Testis (tissue), 2 donors: ENCODE results near the gene NTSR2.

Experiments used
- CTCF ChIP-seq, 3 experiments: fragments of 450-650 bp in 2 of 3; fragments of 200-600 bp in 1 of 3; sonication (generic) in 1 of 3; IDR thresholded peaks; one replicate each; pipeline ENCODE4 v1.5.1; 2016 to 2019; ENCODE audit warnings: antibody characterized with exemption in 3 of 3, mild to moderate bottlenecking in 2 of 3, moderate library complexity in 1 of 3
- POLR2A ChIP-seq: fragments of 450-650 bp; IDR thresholded peaks from one replicate; pipeline ENCODE4 v1.6.1; 2017; ENCODE audit warnings: antibody characterized with exemption, mild to moderate bottlenecking, moderate library complexity

DNA sequence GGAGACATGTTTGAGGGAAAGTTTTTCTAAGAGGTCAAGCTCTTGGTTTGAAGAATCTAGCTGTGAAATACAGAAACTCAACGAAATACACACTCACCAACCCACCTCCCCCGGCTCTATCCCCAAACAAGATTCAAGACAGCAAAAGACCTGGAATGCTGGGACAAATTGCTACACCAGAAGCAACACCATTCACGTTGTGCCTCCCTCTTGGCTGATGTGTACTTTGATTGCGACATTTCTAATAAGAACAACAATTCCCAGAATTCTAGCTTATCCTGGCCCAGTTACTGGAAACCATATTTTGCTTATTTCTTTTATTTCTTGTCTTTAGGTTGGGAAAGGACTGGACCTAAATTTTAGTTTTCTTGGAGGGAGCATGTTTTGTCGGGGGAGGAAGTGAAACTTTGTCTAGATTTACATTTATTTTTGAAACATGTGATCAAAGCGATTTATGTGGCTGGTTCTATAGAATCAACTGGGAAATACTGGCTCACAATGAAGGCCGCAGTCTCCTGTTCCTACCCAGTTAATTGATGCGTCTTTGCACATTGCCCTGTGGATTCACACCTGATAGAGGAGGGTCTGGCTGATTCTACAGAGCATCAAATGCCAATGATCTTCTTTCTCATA is 46.8 kb upstream of the NTSR2 start:
- TF ChIP-seq POLR2A, result no peak
- TF ChIP-seq CTCF (IDR thresholded peaks at IDR 0.05), result no peak
